ENCODE data around the gene OR1K1. TPM values are rescaled to one million over a fixed set of nuclear protein-coding genes. Genes with fewer than 3 reads are reported as not detected.

The OR1K1 gene
- total RNA-seq, 1 experiment from 2014 or later: not detected

GRCh38 chr9:122777935-122778627 is 21.8 kb upstream of the OR1K1 start:
- no peak for TF ChIP-seq CTCF (IDR thresholded peaks at IDR 0.05; ENCODE audit: unreplicated experiment)
- CTCF ChIA-PET: interaction anchor here (1.5 kb wide), 1 partner anchor 12 kb away, joined by 3 read pairs; no protein-coding TSS in a partner anchor

GRCh38 chr9:122779181-122779580 is 20.7 kb upstream of the OR1K1 start:
- CTCF ChIA-PET: interaction anchor here (1.5 kb wide), 1 partner anchor 11 kb away, joined by 3 read pairs; no protein-coding TSS in a partner anchor
- no peak for DNase-seq
- intact Hi-C loops (cut with micrococcal nuclease; ENCODE audit: unreplicated experiment): no loop called here
- no peak for TF ChIP-seq CTCF (IDR thresholded peaks at IDR 0.05; ENCODE audit: unreplicated experiment)
- BruUV-seq (replicated peaks): no TSS peak
- Mint-ChIP-seq H3K4me3 (ENCODE audit: low read depth, unreplicated experiment) (no peak overlapping the region), H3K27ac (ENCODE audit: unreplicated experiment) (no peak overlapping the region), H3K27me3 (ENCODE audit: unreplicated experiment) (peaks cover 13% of the 10 kb centered on the region), H3K9me3 (ENCODE audit: low read depth, unreplicated experiment) (no peaks in the 10 kb centered on the region), H3K36me3 (ENCODE audit: insufficient read depth, unreplicated experiment) (no peaks in the 10 kb centered on the region), H3K4me1 (ENCODE audit: low read depth, unreplicated experiment) (peaks cover 15% of the 10 kb centered on the region)

More at GRCh38 chr9:122777935-122778627, 21.8 kb upstream of the OR1K1 start:
- H3K36me3 Mint-ChIP-seq (ENCODE audit: insufficient read depth, unreplicated experiment): no peaks in the 10 kb centered on the region
- DNase-seq: peak; percentile 9
- H3K9me3 Mint-ChIP-seq (ENCODE audit: low read depth, unreplicated experiment): no peaks in the 10 kb centered on the region
- no TSS peak for BruUV-seq (replicated peaks)
- H3K27ac Mint-ChIP-seq (ENCODE audit: unreplicated experiment): no peak overlapping the region
- H3K4me1 Mint-ChIP-seq (ENCODE audit: low read depth, unreplicated experiment): peaks cover 15% of the 10 kb centered on the region
- peaks cover 6% of the 10 kb centered on the region for H3K27me3 Mint-ChIP-seq (ENCODE audit: unreplicated experiment)
- intact Hi-C loops (cut with micrococcal nuclease; ENCODE audit: unreplicated experiment): no loop called here
- H3K4me3 Mint-ChIP-seq (ENCODE audit: low read depth, unreplicated experiment): no peak overlapping the region

GRCh38 chr9:122780026-122780425 is 19.9 kb upstream of the OR1K1 start:
- H3K27ac Mint-ChIP-seq (ENCODE audit: unreplicated experiment): no peak overlapping the region
- intact Hi-C loops (cut with micrococcal nuclease; ENCODE audit: unreplicated experiment): no loop called here
- CTCF ChIA-PET: no interaction called here
- no peak for DNase-seq
- no TSS peak for BruUV-seq (replicated peaks)
- H3K4me3 Mint-ChIP-seq (ENCODE audit: low read depth, unreplicated experiment): no peak overlapping the region
- peaks cover 15% of the 10 kb centered on the region for H3K4me1 Mint-ChIP-seq (ENCODE audit: low read depth, unreplicated experiment)
- no peak for TF ChIP-seq CTCF (IDR thresholded peaks at IDR 0.05; ENCODE audit: unreplicated experiment)
- no peaks in the 10 kb centered on the region for H3K9me3 Mint-ChIP-seq (ENCODE audit: low read depth, unreplicated experiment)
- no peaks in the 10 kb centered on the region for H3K36me3 Mint-ChIP-seq (ENCODE audit: insufficient read depth, unreplicated experiment)
- peaks cover 13% of the 10 kb centered on the region for H3K27me3 Mint-ChIP-seq (ENCODE audit: unreplicated experiment)

GRCh38 chr9:122781671-122782070 is 18.3 kb upstream of the OR1K1 start:
- no peak overlapping the region for H3K27ac Mint-ChIP-seq (ENCODE audit: unreplicated experiment)
- DNase-seq: no peak
- no peak overlapping the region for H3K4me3 Mint-ChIP-seq (ENCODE audit: low read depth, unreplicated experiment)
- H3K9me3 Mint-ChIP-seq (ENCODE audit: low read depth, unreplicated experiment): no peaks in the 10 kb centered on the region
- no TSS peak for BruUV-seq (replicated peaks)
- H3K27me3 Mint-ChIP-seq (ENCODE audit: unreplicated experiment): peaks cover 13% of the 10 kb centered on the region
- TF ChIP-seq CTCF (IDR thresholded peaks at IDR 0.05; ENCODE audit: unreplicated experiment): no peak
- H3K36me3 Mint-ChIP-seq (ENCODE audit: insufficient read depth, unreplicated experiment): no peaks in the 10 kb centered on the region
- intact Hi-C loops (cut with micrococcal nuclease; ENCODE audit: unreplicated experiment): no loop called here
- H3K4me1 Mint-ChIP-seq (ENCODE audit: low read depth, unreplicated experiment): peaks cover 15% of the 10 kb centered on the region
- CTCF ChIA-PET: no interaction called here

Measured in Calu3 (cell line).